COLO668 (cell line): ENCODE measurements around the gene FCGR3B.
"Not testable (repeated sequence)": the region's sequence is repeated elsewhere in the genome, so short reads cannot be mapped to it uniquely, and the experiment has no call there.

Source experiments
- DNase-seq: peaks from one replicate; lab custom pipeline; 2025; ENCODE audit not compliant: unreplicated experiment; lab: John Stamatoyannopoulos, UW

The FCGR3B gene

GRCh38 chr1:161639203-161639602 is 8.2 kb upstream of the FCGR3B start:
- DNase-seq = not testable (repeated sequence)

- not testable (repeated sequence) for DNase-seq
Observed at GRCh38 chr1:161638251-161638993, 7.4 kb upstream of the FCGR3B start.

- DNase-seq = not testable (repeated sequence)
Observed at GRCh38 chr1:161636976-161637375, 6.0 kb upstream of the FCGR3B start.

- DNase-seq = not testable (repeated sequence)
Observed at GRCh38 chr1:161636189-161636782, 5.3 kb upstream of the FCGR3B start.

GRCh38 chr1:161634993-161635392 is 4.0 kb upstream of the FCGR3B start:
- not testable (repeated sequence) for DNase-seq

GRCh38 chr1:161630128-161630742 is 741 bp downstream of the FCGR3B start:
- not testable (repeated sequence) for DNase-seq

- not testable (repeated sequence) for DNase-seq
Observed at GRCh38 chr1:161626445-161627146, 4.4 kb downstream of the FCGR3B start.

- not testable (repeated sequence) for DNase-seq
Observed at GRCh38 chr1:161624605-161625004, 6.4 kb downstream of the FCGR3B start.

- not testable (repeated sequence) for DNase-seq
Observed at GRCh38 chr1:161623401-161624051, 7.5 kb downstream of the FCGR3B start.

GRCh38 chr1:161622054-161622453 is 8.9 kb downstream of the FCGR3B start:
- not testable (repeated sequence) for DNase-seq

GRCh38 chr1:161621181-161622000 is 9.6 kb downstream of the FCGR3B start:
- DNase-seq = not testable (repeated sequence)

GRCh38 chr1:161620399-161620798 is 10.6 kb downstream of the FCGR3B start:
- not testable (repeated sequence) for DNase-seq

GRCh38 chr1:161618517-161618916 is 12.5 kb downstream of the FCGR3B start:
- not testable (repeated sequence) for DNase-seq

- not testable (repeated sequence) for DNase-seq
Observed at GRCh38 chr1:161616417-161616816, 14.6 kb downstream of the FCGR3B start.

GRCh38 chr1:161613142-161613514 is 17.8 kb downstream of the FCGR3B start:
- not testable (repeated sequence) for DNase-seq

GRCh38 chr1:161612322-161613141 is 18.4 kb downstream of the FCGR3B start:
- DNase-seq = peak; percentile 71

- DNase-seq = not testable (repeated sequence)
Observed at GRCh38 chr1:161611866-161612321, 19.1 kb downstream of the FCGR3B start.

GRCh38 chr1:161610198-161610597 is 20.8 kb downstream of the FCGR3B start:
- not testable (repeated sequence) for DNase-seq
